Ovary (tissue), 3 donors: ENCODE measurements around the gene TAS2R39.
"Not testable (repeated sequence)": the region's sequence is repeated elsewhere in the genome, so short reads cannot be mapped to it uniquely, and the experiment has no call there.

Source experiments
- EP300 ChIP-seq: sonication (generic); formaldehyde crosslinking; IDR thresholded peaks from one replicate; pipeline ENCODE4 v1.6.1; 2017; ENCODE audit warnings: antibody characterized with exemption
- POLR2A ChIP-seq: fragments of 450-650 bp; IDR thresholded peaks from one replicate; pipeline ENCODE4 v1.6.1; 2017; ENCODE audit warnings: antibody characterized with exemption, mild to moderate bottlenecking, moderate library complexity
- TF ChIP-seq, protein P1 (sequence below), 3 donors: fragments of 450-650 bp in 2 of 3; fragments of 200-600 bp in 1 of 3; IDR thresholded peaks; one replicate each; pipeline versions ENCODE4 v1.5.1 to v1.8.0; 2016 to 2022; ENCODE audit warnings: antibody characterized with exemption in 3 of 3, mild to moderate bottlenecking in 1 of 3
- donor health status: DM: no; HTN: no; CAD: no.

GRCh38 chr7:143213478-143213877 is 30.3 kb downstream of the TAS2R39 start:
- TF ChIP-seq, protein P1, sequence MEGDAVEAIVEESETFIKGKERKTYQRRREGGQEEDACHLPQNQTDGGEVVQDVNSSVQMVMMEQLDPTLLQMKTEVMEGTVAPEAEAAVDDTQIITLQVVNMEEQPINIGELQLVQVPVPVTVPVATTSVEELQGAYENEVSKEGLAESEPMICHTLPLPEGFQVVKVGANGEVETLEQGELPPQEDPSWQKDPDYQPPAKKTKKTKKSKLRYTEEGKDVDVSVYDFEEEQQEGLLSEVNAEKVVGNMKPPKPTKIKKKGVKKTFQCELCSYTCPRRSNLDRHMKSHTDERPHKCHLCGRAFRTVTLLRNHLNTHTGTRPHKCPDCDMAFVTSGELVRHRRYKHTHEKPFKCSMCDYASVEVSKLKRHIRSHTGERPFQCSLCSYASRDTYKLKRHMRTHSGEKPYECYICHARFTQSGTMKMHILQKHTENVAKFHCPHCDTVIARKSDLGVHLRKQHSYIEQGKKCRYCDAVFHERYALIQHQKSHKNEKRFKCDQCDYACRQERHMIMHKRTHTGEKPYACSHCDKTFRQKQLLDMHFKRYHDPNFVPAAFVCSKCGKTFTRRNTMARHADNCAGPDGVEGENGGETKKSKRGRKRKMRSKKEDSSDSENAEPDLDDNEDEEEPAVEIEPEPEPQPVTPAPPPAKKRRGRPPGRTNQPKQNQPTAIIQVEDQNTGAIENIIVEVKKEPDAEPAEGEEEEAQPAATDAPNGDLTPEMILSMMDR (IDR thresholded peaks at IDR 0.05), result not testable (repeated sequence)
- not testable (repeated sequence) for TF ChIP-seq EP300, POLR2A
